RWPE2 (cell line): ENCODE data around the gene DDX47.
"Not testable (repeated sequence)": the region's sequence is repeated elsewhere in the genome, so short reads cannot be mapped to it uniquely, and the experiment has no call there.

Experiments
- ATAC-seq: fragments of 200-7000 bp; cut with Tn5 transposase; 3 replicates; pipeline ENCODE4 v1.9.1; 2021; ENCODE audit warnings: low read depth
- DNase-seq: peaks from one replicate; pipeline ENCODE4 v3.0.0-alpha.2; 2020; ENCODE audit warnings: low spot score
- H3K27ac ChIP-seq: fragments of 450-650 bp; 2 replicates; pipeline ENCODE4 v1.5.1; 2017; ENCODE audit warnings: mild to moderate bottlenecking; ENCODE audit not compliant: poor library complexity, severe bottlenecking
- H3K27me3 ChIP-seq: fragments of 250-450 bp; sonication (Bioruptor Pico); 2 replicates; pipeline ENCODE4 v1.5.1; 2021; ENCODE audit warnings: mild to moderate bottlenecking, moderate library complexity; ENCODE audit not compliant: insufficient read depth, poor library complexity, severe bottlenecking
- H3K36me3 ChIP-seq: fragments of 250-450 bp; sonication (Bioruptor Pico); 2 replicates; pipeline ENCODE4 v1.5.1; 2020; ENCODE audit warnings: low read depth, mild to moderate bottlenecking, moderate library complexity
- H3K4me1 ChIP-seq: fragments of 250-450 bp; sonication (Bioruptor Pico); 2 replicates; pipeline ENCODE4 v1.5.1; 2021; ENCODE audit warnings: mild to moderate bottlenecking, moderate library complexity; ENCODE audit not compliant: insufficient read depth, poor library complexity, severe bottlenecking
- H3K4me3 ChIP-seq: fragments of 250-450 bp; sonication (Bioruptor Pico); 2 replicates; pipeline ENCODE4 v1.5.1; 2021; ENCODE audit warnings: mild to moderate bottlenecking, moderate library complexity; ENCODE audit not compliant: severe bottlenecking
- H3K9me3 ChIP-seq: fragments of 250-450 bp; sonication (Bioruptor Pico); 2 replicates; pipeline ENCODE4 v1.5.1; 2021; ENCODE audit warnings: mild to moderate bottlenecking, moderate library complexity; ENCODE audit not compliant: severe bottlenecking
- TF ChIP-seq, protein P1 (sequence below): fragments of 450-650 bp; IDR thresholded peaks from one replicate; pipeline ENCODE4 v1.5.1; 2017; ENCODE audit warnings: mild to moderate bottlenecking, moderate library complexity; ENCODE audit not compliant: poor library complexity, severe bottlenecking

Gene DDX47

DNA sequence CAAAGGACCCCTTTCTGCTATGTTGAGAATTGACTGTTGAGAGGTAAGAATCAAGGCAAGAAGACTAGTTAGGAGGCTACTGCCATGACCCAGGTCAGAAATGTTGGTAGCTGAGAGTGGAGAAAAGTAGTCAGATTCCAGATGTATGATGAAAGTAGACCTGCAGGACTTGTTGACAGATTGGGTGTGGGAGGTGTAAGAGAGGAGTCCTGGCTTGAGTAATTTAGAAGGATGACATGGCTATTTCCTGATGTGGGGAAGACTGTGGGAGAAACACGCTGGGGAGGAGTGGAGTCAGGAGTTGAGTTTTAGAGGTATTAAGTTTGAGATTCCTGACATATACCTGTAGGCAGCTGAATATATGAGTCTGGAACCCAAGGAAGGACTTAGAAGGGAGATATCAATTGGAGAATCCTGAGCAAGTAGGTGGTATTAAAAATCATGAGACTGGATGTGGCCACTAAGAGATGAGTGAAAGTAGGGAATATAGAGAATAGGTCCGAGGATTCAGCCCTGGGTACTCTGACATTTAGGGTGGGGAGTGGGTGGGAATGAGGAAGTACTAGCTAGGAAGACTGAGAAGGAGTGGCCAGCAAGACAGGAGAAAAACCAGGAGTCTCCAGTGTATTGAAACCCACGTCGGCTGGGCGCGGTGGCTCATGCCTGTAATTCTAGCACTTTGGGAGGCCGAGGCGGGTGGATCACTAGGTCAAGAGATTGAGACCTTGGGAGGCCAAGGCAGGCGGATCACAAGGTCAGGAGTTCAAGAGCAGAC lies 12.6 kb upstream of the DDX47 start:
- TF ChIP-seq, protein P1, sequence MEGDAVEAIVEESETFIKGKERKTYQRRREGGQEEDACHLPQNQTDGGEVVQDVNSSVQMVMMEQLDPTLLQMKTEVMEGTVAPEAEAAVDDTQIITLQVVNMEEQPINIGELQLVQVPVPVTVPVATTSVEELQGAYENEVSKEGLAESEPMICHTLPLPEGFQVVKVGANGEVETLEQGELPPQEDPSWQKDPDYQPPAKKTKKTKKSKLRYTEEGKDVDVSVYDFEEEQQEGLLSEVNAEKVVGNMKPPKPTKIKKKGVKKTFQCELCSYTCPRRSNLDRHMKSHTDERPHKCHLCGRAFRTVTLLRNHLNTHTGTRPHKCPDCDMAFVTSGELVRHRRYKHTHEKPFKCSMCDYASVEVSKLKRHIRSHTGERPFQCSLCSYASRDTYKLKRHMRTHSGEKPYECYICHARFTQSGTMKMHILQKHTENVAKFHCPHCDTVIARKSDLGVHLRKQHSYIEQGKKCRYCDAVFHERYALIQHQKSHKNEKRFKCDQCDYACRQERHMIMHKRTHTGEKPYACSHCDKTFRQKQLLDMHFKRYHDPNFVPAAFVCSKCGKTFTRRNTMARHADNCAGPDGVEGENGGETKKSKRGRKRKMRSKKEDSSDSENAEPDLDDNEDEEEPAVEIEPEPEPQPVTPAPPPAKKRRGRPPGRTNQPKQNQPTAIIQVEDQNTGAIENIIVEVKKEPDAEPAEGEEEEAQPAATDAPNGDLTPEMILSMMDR: no peak
- peak overlapping the region; percentile 17 for H3K27ac ChIP-seq
- H3K4me3 ChIP-seq: no peak overlapping the region
- H3K36me3 ChIP-seq: no peaks in the 10 kb centered on the region
- no peaks in the 10 kb centered on the region for H3K27me3 ChIP-seq
- ATAC-seq: peak; percentile 40
- H3K4me1 ChIP-seq: peaks cover 30% of the 10 kb centered on the region
- DNase-seq: no peak
- H3K9me3 ChIP-seq: no peaks in the 10 kb centered on the region

DNA sequence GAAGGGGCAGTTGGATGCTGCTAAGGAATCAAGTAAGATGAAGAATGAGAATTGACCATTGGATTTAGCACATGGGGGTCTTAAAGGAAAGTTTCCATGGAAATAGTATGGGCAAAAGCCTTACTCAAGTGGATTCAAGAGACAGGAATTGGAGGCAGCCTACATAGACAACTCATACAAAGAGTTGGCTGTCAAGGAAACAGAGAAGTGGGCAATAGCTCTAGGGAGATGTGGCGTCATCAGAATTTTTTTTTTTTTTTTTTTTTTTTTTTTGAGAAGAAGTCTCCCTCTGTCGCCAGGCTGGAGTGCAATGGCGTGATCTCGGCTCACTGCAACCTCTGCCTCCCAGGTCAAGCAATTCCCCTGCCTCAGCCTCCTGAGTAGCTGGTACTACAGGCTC lies 11.5 kb upstream of the DDX47 start:
- not testable (repeated sequence) for ATAC-seq, H3K4me3 ChIP-seq, H3K36me3 ChIP-seq, H3K9me3 ChIP-seq, H3K27ac ChIP-seq, H3K27me3 ChIP-seq, DNase-seq
- peaks cover 30% of the 10 kb centered on the region for H3K4me1 ChIP-seq

DNA sequence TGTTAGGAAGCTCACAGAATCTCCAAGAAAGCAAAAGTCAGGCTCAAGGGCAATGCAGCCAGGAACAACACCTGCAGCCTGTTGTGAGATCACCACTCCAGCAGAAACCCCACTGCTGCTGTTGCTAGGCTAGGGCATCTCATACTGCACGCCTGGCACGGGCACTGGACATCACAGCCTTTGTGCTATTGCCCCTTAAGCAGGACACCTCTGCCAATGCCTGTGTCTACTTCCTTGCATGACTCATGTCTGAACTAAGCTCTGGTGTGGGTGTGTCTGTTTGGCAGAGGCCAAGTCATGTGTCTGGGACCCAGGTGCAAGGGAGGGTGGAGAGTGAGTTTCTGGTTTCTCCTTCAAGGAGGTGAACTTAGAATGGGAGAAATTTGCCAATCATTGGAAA lies 10.0 kb upstream of the DDX47 start:
- TF ChIP-seq, protein P1: no peak
- H3K4me3 ChIP-seq: no peak overlapping the region
- DNase-seq: peak; percentile 83
- H3K27me3 ChIP-seq: no peaks in the 10 kb centered on the region
- no peaks in the 10 kb centered on the region for H3K36me3 ChIP-seq
- peak; percentile 79 for ATAC-seq
- no peaks in the 10 kb centered on the region for H3K9me3 ChIP-seq
- H3K4me1 ChIP-seq: peaks cover 36% of the 10 kb centered on the region
- H3K27ac ChIP-seq: peak overlapping the region; percentile 96

DNA sequence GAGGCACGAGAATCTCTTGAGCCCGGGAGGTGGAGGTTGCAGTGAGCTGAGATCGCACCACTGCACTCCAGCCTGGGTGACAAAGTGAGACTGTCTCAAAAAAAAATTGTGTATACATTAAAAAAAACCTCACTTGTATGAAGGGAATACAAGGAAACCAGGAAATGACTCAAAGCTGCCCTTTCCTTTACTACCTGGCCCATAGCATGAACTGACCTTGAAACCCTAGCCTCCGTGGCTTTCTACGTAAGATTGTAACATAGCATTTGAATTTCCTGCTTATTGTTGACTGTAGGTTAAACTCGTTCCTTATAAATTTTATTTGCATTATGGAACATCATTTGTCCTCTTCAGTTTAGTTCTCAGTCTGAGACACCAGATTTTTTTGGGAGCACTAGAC lies 9.1 kb upstream of the DDX47 start:
- Histone ChIP-seq H3K4me1 (peaks cover 40% of the 10 kb centered on the region), H3K4me3 (no peak overlapping the region), H3K36me3 (no peaks in the 10 kb centered on the region), H3K27ac (peak overlapping the region; percentile 96), H3K27me3 (no peaks in the 10 kb centered on the region), H3K9me3 (no peaks in the 10 kb centered on the region)
- TF ChIP-seq, protein P1: no peak
- ATAC-seq: peak; percentile 49
- no peak for DNase-seq

DNA sequence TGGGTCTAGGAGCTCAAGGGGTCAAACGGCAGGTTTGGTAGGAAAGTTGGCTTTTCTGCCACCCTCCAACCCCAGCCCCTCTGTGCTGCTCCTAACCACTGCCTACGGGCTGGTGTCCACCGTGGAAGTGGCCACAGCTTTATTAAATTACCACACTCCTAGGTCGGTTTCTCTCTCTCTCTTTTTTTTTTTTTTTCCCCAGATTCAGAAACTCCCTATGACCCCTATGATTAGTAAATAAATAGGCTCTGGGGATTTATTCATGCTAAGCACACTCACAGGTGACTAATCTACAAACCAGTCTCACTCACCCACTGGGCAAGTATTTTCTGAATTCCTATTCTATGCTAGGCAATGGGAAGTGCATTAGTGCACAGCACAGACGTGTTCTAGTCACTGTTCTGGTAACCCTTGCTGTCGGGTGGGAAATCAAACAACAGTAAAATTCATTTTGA lies 8.7 kb upstream of the DDX47 start:
- no peaks in the 10 kb centered on the region for H3K36me3 ChIP-seq
- H3K4me3 ChIP-seq: no peak overlapping the region
- peak overlapping the region; percentile 96 for H3K27ac ChIP-seq
- peak; percentile 78 for ATAC-seq
- no peaks in the 10 kb centered on the region for H3K27me3 ChIP-seq
- H3K4me1 ChIP-seq: peaks cover 40% of the 10 kb centered on the region
- peak; percentile 35 for DNase-seq
- TF ChIP-seq, protein P1: no peak
- no peaks in the 10 kb centered on the region for H3K9me3 ChIP-seq
